ENCODE measurements around the gene EPAS1. TPM values are rescaled to one million over a fixed set of nuclear protein-coding genes. Genes with fewer than 3 reads are reported as not detected.

Gene EPAS1
- 16.7 and 39.1 TPM in 2 replicates for total RNA-seq (2011; cell fraction: chromatin; rRNA removed; ENCODE audit: low replicate concordance)
- total RNA-seq (2011; cell fraction: nucleolus; rRNA removed) = 11.2 and 15.0 TPM in 2 replicates
- total RNA-seq (2011; cell fraction: nucleoplasm; rRNA removed) = 13.9 and 14.0 TPM in 2 replicates
- 1.8 and 4.3 TPM in 2 replicates for total RNA-seq (2014; rRNA removed)
- total RNA-seq (2014; rRNA removed; fragmentation: Illumina TruSeq; extraction: Trizol) = 2.6 and 4.1 TPM in 2 replicates
- total RNA-seq (2015; rRNA removed; fragmentation: Illumina TruSeq; extraction: Trizol) = 5.3 and 5.6 TPM in 2 replicates
- 9.9 and 11.2 TPM in 2 replicates for total RNA-seq (2021)
- 4.1 and 14.1 TPM in 2 replicates for polyA plus RNA-seq (2011; rRNA removed)
- polyA plus RNA-seq (2011; cell fraction: cytosol; rRNA removed) = 3.4 and 4.8 TPM in 2 replicates
- polyA plus RNA-seq (2011; cell fraction: nucleus; rRNA removed) = 15.8 and 17.6 TPM in 2 replicates
- polyA plus RNA-seq (2012) = 13.3 and 35.0 TPM in 2 replicates
- 4.6 and 6.2 TPM in 2 replicates for polyA plus RNA-seq (2014; fragmentation: Illumina TruSeq; extraction: Trizol)
- under 1 TPM; 0.25 to 0.56 TPM for polyA plus RNA-seq (2014; fragmentation: Nextera tagmentation; extraction: Ambion mirVana)
- 2.9 and 3.6 TPM in 2 replicates for polyA plus RNA-seq (2014; rRNA removed)
- polyA minus RNA-seq (2011; rRNA and poly(A)+ RNA removed) = 6.0 and 12.7 TPM in 2 replicates
- 6.8 and 16.1 TPM in 2 replicates for polyA minus RNA-seq (2011; cell fraction: cytosol; rRNA and poly(A)+ RNA removed)
- 14.5 and 17.2 TPM in 2 replicates for polyA minus RNA-seq (2011; cell fraction: nucleus; rRNA and poly(A)+ RNA removed)
- Bru-seq, nascent RNA = percentile 53 among the genes with signal in this experiment
- BruChase-seq, experiment 1, labeled RNA remaining after a 2-hour chase = percentile 53 among the genes with signal in this experiment
- BruChase-seq, experiment 2, labeled RNA remaining after a 6-hour chase = percentile 56 among the genes with signal in this experiment
- long read RNA-seq, experiment 1, partial matches to known transcripts = 0 of 4 reads
- long read RNA-seq, experiment 1, other reads (novel, unspliced or antisense) = 3 of 4 reads
- long read RNA-seq, experiment 2, partial matches to known transcripts = 0 of 5 reads
- long read RNA-seq, experiment 2, other reads (novel, unspliced or antisense) = 5 of 5 reads
- long read RNA-seq, experiment 3, partial matches to known transcripts = 0 of 1 reads
- long read RNA-seq, experiment 3, other reads (novel, unspliced or antisense) = 1 of 1 reads

DNA sequence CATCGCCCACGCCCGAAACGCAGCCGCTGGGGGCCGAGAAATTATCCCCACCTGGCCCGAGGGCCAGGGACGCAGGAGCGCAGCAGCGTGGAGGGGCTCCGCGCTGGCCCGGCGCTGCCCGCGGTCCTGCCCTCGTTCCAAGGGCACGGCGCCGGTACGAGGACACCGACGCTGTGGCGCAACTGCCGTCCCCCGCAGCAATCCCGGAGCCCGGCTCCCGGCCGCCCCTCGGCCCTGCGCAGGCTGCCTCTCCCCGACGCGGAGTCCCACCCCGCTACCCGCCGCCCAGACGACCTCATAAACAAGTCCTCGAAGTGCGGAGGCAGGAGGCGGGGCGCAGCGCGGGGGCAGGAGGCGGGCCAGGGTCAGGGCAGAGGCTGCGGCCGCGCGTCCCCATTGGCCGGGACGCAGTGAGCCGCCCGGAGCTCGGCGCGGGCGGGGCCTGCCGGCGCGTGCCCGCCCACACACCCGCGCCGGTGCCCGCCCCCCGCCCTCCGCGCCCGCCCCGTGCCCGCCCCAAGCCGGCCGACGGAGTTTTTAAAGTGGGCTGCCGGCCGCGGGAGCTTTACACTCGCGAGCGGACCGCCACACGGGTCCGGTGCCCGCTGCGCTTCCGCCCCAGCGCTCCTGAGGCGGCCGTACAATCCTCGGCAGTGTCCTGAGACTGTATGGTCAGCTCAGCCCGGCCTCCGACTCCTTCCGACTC, at the start of gene EPAS1:
Gene EPAS1, plus strand, starts transcription at position 568 of the 706 bp plus-strand sequence. CDS start 505 bp downstream, outside the sequence.
- peak; percentile 72 for FAIRE-seq
- TF ChIP-seq, protein P1, sequence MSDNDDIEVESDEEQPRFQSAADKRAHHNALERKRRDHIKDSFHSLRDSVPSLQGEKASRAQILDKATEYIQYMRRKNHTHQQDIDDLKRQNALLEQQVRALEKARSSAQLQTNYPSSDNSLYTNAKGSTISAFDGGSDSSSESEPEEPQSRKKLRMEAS (CRISPR knock-in tag; IDR thresholded peaks at IDR 0.05) = peak; percentile 66
- 0 out of 2 replicates have a peak, but pooled peaks have one; percentile 64 for TF ChIP-seq RBM34 (IDR thresholded peaks at IDR 0.05; ENCODE audit: borderline replicate concordance, insufficient read depth, low read length)
- peak; percentile 74 to 78 for TF ChIP-seq NRF1 (conservative IDR thresholded peaks at IDR 0.05 in 1 of 2, IDR thresholded peaks at IDR 0.05 in 1 of 2)
- peak in 1 of 3 experiments; percentile 33 for TF ChIP-seq YY1 (IDR thresholded peaks at IDR 0.05; ENCODE audit: borderline replicate concordance in 1 of 3, control insufficient read depth in 1 of 3, extremely low read depth in 1 of 3, insufficient read depth in 3 of 3, insufficient read length in 1 of 3, insufficient replicate concordance in 2 of 3, low read depth in 1 of 3, low read length in 2 of 3)
- TF ChIP-seq, protein P2, sequence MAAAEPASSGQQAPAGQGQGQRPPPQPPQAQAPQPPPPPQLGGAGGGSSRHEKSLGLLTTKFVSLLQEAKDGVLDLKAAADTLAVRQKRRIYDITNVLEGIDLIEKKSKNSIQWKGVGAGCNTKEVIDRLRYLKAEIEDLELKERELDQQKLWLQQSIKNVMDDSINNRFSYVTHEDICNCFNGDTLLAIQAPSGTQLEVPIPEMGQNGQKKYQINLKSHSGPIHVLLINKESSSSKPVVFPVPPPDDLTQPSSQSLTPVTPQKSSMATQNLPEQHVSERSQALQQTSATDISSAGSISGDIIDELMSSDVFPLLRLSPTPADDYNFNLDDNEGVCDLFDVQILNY (CRISPR knock-in tag; IDR thresholded peaks at IDR 0.05) = no peak
- no peak for TF ChIP-seq MAFG (tag; conservative IDR thresholded peaks at IDR 0.05)
- TF ChIP-seq, protein P3, sequence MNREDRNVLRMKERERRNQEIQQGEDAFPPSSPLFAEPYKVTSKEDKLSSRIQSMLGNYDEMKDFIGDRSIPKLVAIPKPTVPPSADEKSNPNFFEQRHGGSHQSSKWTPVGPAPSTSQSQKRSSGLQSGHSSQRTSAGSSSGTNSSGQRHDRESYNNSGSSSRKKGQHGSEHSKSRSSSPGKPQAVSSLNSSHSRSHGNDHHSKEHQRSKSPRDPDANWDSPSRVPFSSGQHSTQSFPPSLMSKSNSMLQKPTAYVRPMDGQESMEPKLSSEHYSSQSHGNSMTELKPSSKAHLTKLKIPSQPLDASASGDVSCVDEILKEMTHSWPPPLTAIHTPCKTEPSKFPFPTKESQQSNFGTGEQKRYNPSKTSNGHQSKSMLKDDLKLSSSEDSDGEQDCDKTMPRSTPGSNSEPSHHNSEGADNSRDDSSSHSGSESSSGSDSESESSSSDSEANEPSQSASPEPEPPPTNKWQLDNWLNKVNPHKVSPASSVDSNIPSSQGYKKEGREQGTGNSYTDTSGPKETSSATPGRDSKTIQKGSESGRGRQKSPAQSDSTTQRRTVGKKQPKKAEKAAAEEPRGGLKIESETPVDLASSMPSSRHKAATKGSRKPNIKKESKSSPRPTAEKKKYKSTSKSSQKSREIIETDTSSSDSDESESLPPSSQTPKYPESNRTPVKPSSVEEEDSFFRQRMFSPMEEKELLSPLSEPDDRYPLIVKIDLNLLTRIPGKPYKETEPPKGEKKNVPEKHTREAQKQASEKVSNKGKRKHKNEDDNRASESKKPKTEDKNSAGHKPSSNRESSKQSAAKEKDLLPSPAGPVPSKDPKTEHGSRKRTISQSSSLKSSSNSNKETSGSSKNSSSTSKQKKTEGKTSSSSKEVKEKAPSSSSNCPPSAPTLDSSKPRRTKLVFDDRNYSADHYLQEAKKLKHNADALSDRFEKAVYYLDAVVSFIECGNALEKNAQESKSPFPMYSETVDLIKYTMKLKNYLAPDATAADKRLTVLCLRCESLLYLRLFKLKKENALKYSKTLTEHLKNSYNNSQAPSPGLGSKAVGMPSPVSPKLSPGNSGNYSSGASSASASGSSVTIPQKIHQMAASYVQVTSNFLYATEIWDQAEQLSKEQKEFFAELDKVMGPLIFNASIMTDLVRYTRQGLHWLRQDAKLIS (CRISPR knock-in tag; IDR thresholded peaks at IDR 0.05) = peak; percentile 15; the same call in 1 of the 2 replicates
- TF ChIP-seq TRIM24 (IDR thresholded peaks at IDR 0.05) = no peak
- TF ChIP-seq POLR2H (tag; IDR thresholded peaks at IDR 0.05; ENCODE audit: low read depth) = peak; percentile 81

More for the DNA sequence above, at the start of gene EPAS1:
- H2AFZ ChIP-seq (ENCODE audit: low read depth, low read length) = peak within 1 kb of the TSS; percentile 89
- 3% methylated on average over 41 of the region's 94 CpGs for WGBS (ENCODE audit: insufficient coverage, low coverage, missing lambda C conversion rate)
- ATAC-seq (peak; percentile 89), DNase-seq (ENCODE audit: extremely low read depth in 1 of 4, low spot score in 3 of 4) (peak; percentile 93 to 99 (median 98))
- H3K79me2 ChIP-seq (ENCODE audit: control insufficient read depth, insufficient read depth, low read length) = no peaks in the 10 kb centered on the region; the same call in 2 of the 3 replicates
- in situ Hi-C loops (cut with MboI) (loop anchor here (5.0 kb wide), 1 partner anchor 70 kb away; no protein-coding TSS in a partner anchor), intact Hi-C loops (cut with micrococcal nuclease) (loop anchor here (1.0 to 10.0 kb wide), 3 partner anchors 112 to 282 kb away; no protein-coding TSS in a partner anchor)
- peaks cover 5 to 13% of the 10 kb centered on the region in 2 experiments; a peak in 3 of 5 replicates for H3K27me3 ChIP-seq (ENCODE audit: control insufficient read depth in 2 of 2, insufficient read depth in 2 of 2, low read length in 2 of 2)
- peak within 1 kb of the TSS; percentile 56 for H3K4me3 ChIP-seq
- ChIA-PET POLR2A (interaction anchor here (1.0 to 1.5 kb wide), 8 partner anchors 12 to 318 kb away, joined by 3 to 16 read pairs (median 4); no protein-coding TSS in a partner anchor), CTCF (ENCODE audit: low intra/inter-chr PET ratio) (interaction anchor here (1.2 kb wide), 1 partner anchor 68 kb away, joined by 4 read pairs; no protein-coding TSS in a partner anchor)
- peaks cover 4% of the 10 kb centered on the region for H3K9me1 ChIP-seq (ENCODE audit: control insufficient read depth, insufficient read depth, low read length)
- H3K36me3 ChIP-seq (ENCODE audit: control insufficient read depth, insufficient read depth, low read length) = no peaks in the 10 kb centered on the region
- peaks cover 16 to 39% of the 10 kb centered on the region in 2 experiments for H3K4me1 ChIP-seq (replicated peaks in 1 of 2; ENCODE audit: control insufficient read depth in 2 of 2, insufficient read depth in 2 of 2, low read length in 2 of 2)
- H3K27ac ChIP-seq (ENCODE audit: extremely low read depth, low read depth, low read length) = peak within 1 kb of the TSS; percentile 66; the same call in 2 of the 3 replicates
- no TSS peak for BruUV-seq (replicated peaks)
- H4K20me1 ChIP-seq (replicated peaks; ENCODE audit: control insufficient read depth, insufficient read depth, low read length) = peaks cover 8% of the 10 kb centered on the region
- H3K9me3 ChIP-seq (replicated peaks; ENCODE audit: control insufficient read depth, insufficient read depth, low read depth, low read length) = no peaks in the 10 kb centered on the region
- H3K4me2 ChIP-seq (ENCODE audit: insufficient read depth, low read length) = peak within 1 kb of the TSS; percentile 80
- peak within 1 kb of the TSS; percentile 59 to 91 for H3K9ac ChIP-seq (ENCODE audit: insufficient read depth in 1 of 2, low read depth in 2 of 2, low read length in 2 of 2)
